HTR-8/SVneo (cell line): ENCODE results near the gene RNF212.

Source experiments
- DNase-seq: peaks from one replicate; pipeline ENCODE4 v3.0.0; 2011; ENCODE audit warnings: low spot score, mixed read lengths; ENCODE audit not compliant: insufficient read length
- FAIRE-seq: peaks from 2 replicates; lab custom pipeline; 2011; peaks lifted over from hg19 to GRCh38; lab: Jason Lieb, UNC

The RNF212 gene

GRCh38 chr4:1052231-1052671 lies 61.1 kb downstream of the RNF212 start:
- no peak for FAIRE-seq
- no peak for DNase-seq

GRCh38 chr4:1051472-1051871 lies 61.9 kb downstream of the RNF212 start:
- peak; percentile 4 for FAIRE-seq
- no peak for DNase-seq

- no peak for FAIRE-seq
- no peak for DNase-seq
These were observed 62.7 kb downstream of the RNF212 start for GRCh38 chr4:1050486-1051213.

GRCh38 chr4:1049591-1049905 lies 63.8 kb downstream of the RNF212 start:
- DNase-seq, result no peak
- no peak for FAIRE-seq

GRCh38 chr4:1048773-1049590 lies 64.4 kb downstream of the RNF212 start:
- FAIRE-seq (no peak), DNase-seq (no peak)

GRCh38 chr4:1047976-1048772 lies 65.2 kb downstream of the RNF212 start:
- FAIRE-seq (no peak), DNase-seq (no peak)

GRCh38 chr4:1047106-1047975 lies 66.0 kb downstream of the RNF212 start:
- no peak for DNase-seq
- FAIRE-seq, result no peak

GRCh38 chr4:1046581-1047011 lies 66.8 kb downstream of the RNF212 start:
- DNase-seq, result peak; percentile 61
- FAIRE-seq, result peak; percentile 92

- FAIRE-seq, result no peak
These were observed 67.7 kb downstream of the RNF212 start for GRCh38 chr4:1045595-1046201.

GRCh38 chr4:1045193-1045594 lies 68.2 kb downstream of the RNF212 start:
- DNase-seq (no peak), FAIRE-seq (peak; percentile 26)

More at GRCh38 chr4:1045595-1046201, 67.7 kb downstream of the RNF212 start:
- DNase-seq, result no peak

- FAIRE-seq (peak; percentile 57), DNase-seq (no peak)
These were observed 68.7 kb downstream of the RNF212 start for GRCh38 chr4:1044469-1045192.

GRCh38 chr4:1043651-1044468 lies 69.5 kb downstream of the RNF212 start:
- peak; percentile 98 for DNase-seq
- FAIRE-seq, result peak; percentile 99

- FAIRE-seq (no peak), DNase-seq (no peak)
These were observed 70.2 kb downstream of the RNF212 start for GRCh38 chr4:1043162-1043561.

GRCh38 chr4:1042352-1043055 lies 70.9 kb downstream of the RNF212 start:
- no peak for DNase-seq
- no peak for FAIRE-seq

- no peak for FAIRE-seq
- no peak for DNase-seq
These were observed 71.4 kb downstream of the RNF212 start for GRCh38 chr4:1041936-1042330.

- DNase-seq (no peak), FAIRE-seq (no peak)
These were observed 72.0 kb downstream of the RNF212 start for GRCh38 chr4:1041147-1041935.
